ENCODE results near the gene TPRX2. TPM values are rescaled to one million over a fixed set of nuclear protein-coding genes. Genes with fewer than 3 reads are reported as not detected.
"Not testable (repeated sequence)": the region's sequence is repeated elsewhere in the genome, so short reads cannot be mapped to it uniquely, and the experiment has no call there.

Gene TPRX2, protein sequence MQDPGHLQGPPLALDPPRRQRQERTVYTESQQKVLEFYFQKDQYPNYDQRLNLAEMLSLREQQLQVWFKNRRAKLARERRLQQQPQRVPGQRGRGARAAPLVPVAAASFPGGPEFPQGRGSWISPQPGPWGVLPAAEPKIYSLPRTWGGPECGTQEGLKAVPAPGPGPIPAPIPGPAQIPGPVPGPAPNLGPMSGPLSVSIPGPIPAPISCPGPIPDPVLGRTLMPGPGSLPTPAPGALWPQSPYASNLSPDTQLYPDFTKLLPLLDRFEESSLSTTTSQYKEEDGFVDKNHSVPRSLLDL
- total RNA-seq (not detected), polyA plus RNA-seq (ENCODE audit: insufficient read depth in 1 of 8, insufficient read length in 8 of 8, low replicate concordance in 1 of 8) (not detected)
- long read RNA-seq, donor 1, result 0 reads
- long read RNA-seq, donor 2, result 0 reads
- long read RNA-seq, donor 3, result 0 reads
- long read RNA-seq, donor 4, result 0 reads
- long read RNA-seq, donor 5, result 0 reads
- long read RNA-seq, donor 6, result 0 reads
- long read RNA-seq, donor 7, result 0 reads
- long read RNA-seq, donor 8, result 0 reads
- long read RNA-seq, donor 9, result 0 reads
- long read RNA-seq, donor 10, result 0 reads
- long read RNA-seq, donor 11, result 0 reads

DNA sequence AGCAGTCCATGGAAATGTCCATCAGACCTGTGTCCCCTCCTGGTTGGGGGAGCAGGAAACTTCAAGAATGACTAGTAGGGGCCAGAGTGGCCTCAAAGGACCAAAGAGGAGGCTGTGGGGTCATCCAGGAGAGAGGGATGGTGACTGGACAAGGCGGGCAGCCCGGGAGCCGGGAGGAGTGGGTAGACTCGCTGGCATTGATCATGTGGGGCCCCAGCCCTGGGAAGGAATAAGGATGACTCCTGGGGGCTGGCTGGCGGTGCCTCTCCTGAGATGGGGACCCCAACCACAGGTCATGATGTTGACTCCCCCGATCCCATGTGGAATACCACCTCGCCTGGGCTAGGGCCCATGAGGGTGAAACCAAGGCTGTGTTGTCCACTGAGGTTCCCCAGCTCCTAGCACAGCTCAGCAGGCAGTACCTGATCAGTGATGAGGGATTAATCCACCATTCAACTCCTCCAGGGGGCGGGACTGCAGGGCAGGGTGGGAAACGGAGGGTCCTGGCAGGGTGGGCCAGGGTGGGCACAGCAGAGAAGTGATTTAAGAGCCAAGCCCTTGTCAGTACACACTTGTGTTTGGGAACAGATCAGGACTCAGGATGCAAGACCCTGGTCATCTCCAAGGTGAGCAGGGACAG is at the start of gene TPRX2:
TSS of gene TPRX2 (plus strand) at position 590 of the 640 bp plus-strand sequence. CDS start at position 602, 12 bp downstream.
- DNase-seq; H3K4me3 ChIP-seq (ENCODE audit: low read length); H3K27me3 ChIP-seq (ENCODE audit: control insufficient read depth, insufficient read depth, low read length); H3K4me1 ChIP-seq (ENCODE audit: control insufficient read depth, insufficient read depth, low read length); H3K27ac ChIP-seq (ENCODE audit: low read length); H3K36me3 ChIP-seq (ENCODE audit: control insufficient read depth, insufficient read depth, low read length); H3K9me3 ChIP-seq (replicated peaks; ENCODE audit: control insufficient read depth, low read depth, low read length): not testable (repeated sequence)
- WGBS (ENCODE audit: insufficient coverage), result 95% methylated on average over 7 of the region's 9 CpGs

DNA sequence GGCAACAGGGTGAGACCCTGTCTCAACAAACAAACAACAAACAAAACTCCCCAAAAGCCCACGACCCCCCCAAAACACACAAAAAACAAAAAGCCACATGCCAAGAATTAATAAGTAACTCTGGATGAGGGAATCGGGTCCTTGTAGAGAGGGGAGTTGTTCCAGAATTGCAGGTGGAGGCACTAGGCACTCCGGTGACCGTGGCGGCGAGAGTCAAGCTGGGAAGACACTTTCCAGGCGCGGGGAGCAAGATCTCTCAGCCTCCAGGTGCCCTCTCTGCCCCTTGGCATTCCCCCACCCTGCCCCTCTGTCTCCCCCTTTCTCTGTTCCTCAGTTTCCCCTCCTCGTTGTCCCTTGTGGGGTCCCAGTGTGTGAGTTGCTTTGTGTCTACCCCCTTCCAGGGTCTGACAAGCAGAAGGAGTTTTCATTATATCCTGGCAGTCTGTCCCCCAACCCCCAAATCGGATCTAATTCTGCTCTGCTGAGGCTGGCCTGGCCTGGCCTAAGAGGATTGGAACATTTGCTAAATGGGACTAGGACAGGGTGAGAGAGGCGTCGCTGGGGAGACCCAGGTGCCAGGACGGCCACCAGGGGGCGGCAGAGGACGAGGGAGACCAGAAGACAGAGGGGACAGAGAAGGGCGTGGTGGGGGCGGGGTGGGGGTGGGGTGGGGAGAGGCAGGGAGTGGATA is 45.6 kb upstream of the TPRX2 start:
- Histone ChIP-seq H3K27ac (ENCODE audit: low read length) (no peak overlapping the region), H3K9me3 (replicated peaks; ENCODE audit: control insufficient read depth, low read depth, low read length) (no peaks in the 10 kb centered on the region), H3K27me3 (ENCODE audit: control insufficient read depth, insufficient read depth, low read length) (peaks cover 3% of the 10 kb centered on the region), H3K4me1 (ENCODE audit: control insufficient read depth, insufficient read depth, low read length) (no peaks in the 10 kb centered on the region), H3K36me3 (ENCODE audit: control insufficient read depth, insufficient read depth, low read length) (no peaks in the 10 kb centered on the region), H3K4me3 (ENCODE audit: low read length) (no peak overlapping the region)
- peak; percentile 66 for DNase-seq
- WGBS (ENCODE audit: insufficient coverage), result 64% methylated on average over 8 of the region's 17 CpGs

DNA sequence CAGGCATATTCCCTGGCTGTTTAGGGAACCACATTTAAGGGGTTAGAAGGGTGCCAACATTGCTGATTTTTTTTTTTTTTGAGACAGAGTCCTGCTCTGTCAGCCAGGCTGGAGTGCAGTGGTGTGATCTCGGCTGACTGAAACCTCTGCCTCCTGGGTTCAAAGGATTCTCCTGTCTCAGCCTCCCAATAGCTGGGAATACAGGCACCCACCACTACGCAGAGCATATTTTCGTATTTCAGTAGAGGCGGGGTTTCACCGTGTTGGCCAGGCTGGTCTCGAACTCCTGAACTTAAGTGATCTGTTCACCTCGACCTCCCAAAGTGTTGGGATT is 45.1 kb upstream of the TPRX2 start:
- no peak overlapping the region for H3K4me3 ChIP-seq (ENCODE audit: low read length)
- no peaks in the 10 kb centered on the region for H3K36me3 ChIP-seq (ENCODE audit: control insufficient read depth, insufficient read depth, low read length)
- WGBS (ENCODE audit: insufficient coverage), result 57% methylated on average over 3 of the region's 7 CpGs
- no peak overlapping the region for H3K27ac ChIP-seq (ENCODE audit: low read length)
- H3K27me3 ChIP-seq (ENCODE audit: control insufficient read depth, insufficient read depth, low read length), result peaks cover 3% of the 10 kb centered on the region
- H3K9me3 ChIP-seq (replicated peaks; ENCODE audit: control insufficient read depth, low read depth, low read length), result no peaks in the 10 kb centered on the region
- no peaks in the 10 kb centered on the region for H3K4me1 ChIP-seq (ENCODE audit: control insufficient read depth, insufficient read depth, low read length)
- DNase-seq, result no peak

DNA sequence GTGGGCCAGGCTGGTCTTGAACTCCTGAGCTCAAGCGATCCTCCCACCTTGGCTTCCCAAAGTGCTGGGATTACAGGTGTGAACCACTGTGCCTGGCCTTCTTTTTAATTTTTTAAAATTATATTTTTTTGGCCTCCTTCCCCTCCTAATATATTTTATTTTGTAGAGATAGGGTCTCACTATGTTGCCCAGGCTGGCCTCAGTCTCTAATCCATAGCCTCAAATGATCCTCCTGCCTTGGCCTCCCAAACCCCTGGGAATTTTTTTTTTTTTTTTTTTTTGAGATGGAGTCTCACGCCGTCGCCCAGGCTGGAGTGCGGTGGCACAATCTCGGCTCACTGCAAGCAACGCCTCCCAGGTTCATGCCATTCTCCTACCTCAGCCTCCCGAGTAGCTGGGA is 42.8 kb upstream of the TPRX2 start:
- not testable (repeated sequence) for H3K4me3 ChIP-seq (ENCODE audit: low read length); H3K27ac ChIP-seq (ENCODE audit: low read length); DNase-seq; H3K9me3 ChIP-seq (replicated peaks; ENCODE audit: control insufficient read depth, low read depth, low read length); H3K4me1 ChIP-seq (ENCODE audit: control insufficient read depth, insufficient read depth, low read length); H3K27me3 ChIP-seq (ENCODE audit: control insufficient read depth, insufficient read depth, low read length); H3K36me3 ChIP-seq (ENCODE audit: control insufficient read depth, insufficient read depth, low read length)
- WGBS (ENCODE audit: insufficient coverage), result no CpG with 5 or more reads among the region's 8 CpGs

GRCh38 chr19:47818221-47818620 is 40.8 kb upstream of the TPRX2 start:
- not testable (repeated sequence) for DNase-seq; H3K4me3 ChIP-seq (ENCODE audit: low read length); H3K36me3 ChIP-seq (ENCODE audit: control insufficient read depth, insufficient read depth, low read length); H3K9me3 ChIP-seq (replicated peaks; ENCODE audit: control insufficient read depth, low read depth, low read length); H3K4me1 ChIP-seq (ENCODE audit: control insufficient read depth, insufficient read depth, low read length); H3K27me3 ChIP-seq (ENCODE audit: control insufficient read depth, insufficient read depth, low read length); H3K27ac ChIP-seq (ENCODE audit: low read length)
- no CpG with 5 or more reads among the region's 1 CpG for WGBS (ENCODE audit: insufficient coverage)

DNA sequence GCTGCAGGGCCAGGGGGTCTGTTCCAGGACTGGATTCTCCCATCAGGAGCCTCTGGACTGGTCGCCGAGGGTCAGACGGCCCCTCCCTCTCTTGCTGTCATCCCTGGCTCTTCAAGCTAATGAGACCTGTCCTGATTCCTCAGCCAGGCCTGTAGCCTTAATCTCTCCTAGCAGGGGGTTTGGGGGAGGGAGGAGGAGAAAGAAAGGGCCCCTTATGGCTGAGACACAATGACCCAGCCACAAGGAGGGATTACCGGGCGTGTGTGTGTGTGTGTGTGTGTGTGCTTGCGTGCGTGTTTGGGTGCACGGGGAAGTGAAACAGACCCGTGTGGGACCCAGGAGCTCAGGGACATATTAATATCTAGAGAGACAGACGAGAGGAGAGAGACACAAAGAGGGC is 39.2 kb upstream of the TPRX2 start:
- no peak overlapping the region for H3K4me3 ChIP-seq (ENCODE audit: low read length)
- WGBS (ENCODE audit: insufficient coverage), result 0% methylated on average over 7 of the region's 10 CpGs
- H3K9me3 ChIP-seq (replicated peaks; ENCODE audit: control insufficient read depth, low read depth, low read length), result no peaks in the 10 kb centered on the region
- H3K27me3 ChIP-seq (ENCODE audit: control insufficient read depth, insufficient read depth, low read length), result peaks cover 10% of the 10 kb centered on the region
- H3K36me3 ChIP-seq (ENCODE audit: control insufficient read depth, insufficient read depth, low read length), result no peaks in the 10 kb centered on the region
- no peak overlapping the region for H3K27ac ChIP-seq (ENCODE audit: low read length)
- no peak for DNase-seq
- peaks cover 3% of the 10 kb centered on the region for H3K4me1 ChIP-seq (ENCODE audit: control insufficient read depth, insufficient read depth, low read length)

DNA sequence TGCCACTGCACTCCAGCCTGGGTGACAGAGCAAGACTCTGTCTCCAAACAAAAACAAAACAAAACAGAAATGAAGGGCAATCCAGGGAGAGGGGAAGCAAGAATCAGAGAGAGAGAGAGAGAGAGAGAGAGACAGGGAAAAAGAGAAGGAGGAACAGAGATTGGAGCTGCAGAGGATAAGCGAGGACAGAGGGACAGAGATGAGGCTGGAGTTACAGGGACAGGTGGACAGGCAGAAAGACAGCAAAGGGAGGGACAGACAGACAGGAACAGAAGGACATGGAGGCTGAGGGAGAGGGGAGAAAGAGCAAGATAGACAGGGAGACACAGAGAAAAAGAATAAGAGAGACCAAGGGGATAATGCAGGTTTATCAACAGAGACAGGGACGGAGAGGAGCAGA is 38.6 kb upstream of the TPRX2 start:
- Histone ChIP-seq H3K27ac (ENCODE audit: low read length) (no peak overlapping the region), H3K4me3 (ENCODE audit: low read length) (no peak overlapping the region), H3K36me3 (ENCODE audit: control insufficient read depth, insufficient read depth, low read length) (no peaks in the 10 kb centered on the region), H3K4me1 (ENCODE audit: control insufficient read depth, insufficient read depth, low read length) (peaks cover 3% of the 10 kb centered on the region), H3K9me3 (replicated peaks; ENCODE audit: control insufficient read depth, low read depth, low read length) (no peaks in the 10 kb centered on the region), H3K27me3 (ENCODE audit: control insufficient read depth, insufficient read depth, low read length) (peaks cover 10% of the 10 kb centered on the region)
- no peak for DNase-seq
- WGBS (ENCODE audit: insufficient coverage), result 39% methylated on average over 2 of the region's 2 CpGs

- Histone ChIP-seq H3K36me3 (ENCODE audit: control insufficient read depth, insufficient read depth, low read length) (no peaks in the 10 kb centered on the region), H3K4me3 (ENCODE audit: low read length) (no peak within 1 kb of the TSS), H3K4me1 (ENCODE audit: control insufficient read depth, insufficient read depth, low read length) (peaks cover 3% of the 10 kb centered on the region), H3K27ac (ENCODE audit: low read length) (no peak within 1 kb of the TSS), H3K9me3 (replicated peaks; ENCODE audit: control insufficient read depth, low read depth, low read length) (no peaks in the 10 kb centered on the region), H3K27me3 (ENCODE audit: control insufficient read depth, insufficient read depth, low read length) (peaks cover 10% of the 10 kb centered on the region)
- no peak for DNase-seq
- WGBS (ENCODE audit: insufficient coverage), result 30% methylated on average over 2 of the region's 15 CpGs
These were observed 37.5 kb upstream of the TPRX2 start, which contains the start of gene CRX for GRCh38 chr19:47821460-47822020. CRX (plus strand) TSS chr19:47821937; CDS start chr19:47834444, 12,507 bp downstream.

- DNase-seq, result no peak
- peaks cover 3% of the 10 kb centered on the region for H3K9me3 ChIP-seq (replicated peaks; ENCODE audit: control insufficient read depth, low read depth, low read length)
- no peak overlapping the region for H3K27ac ChIP-seq (ENCODE audit: low read length)
- no CpG with 5 or more reads among the region's 6 CpGs for WGBS (ENCODE audit: insufficient coverage)
- H3K4me3 ChIP-seq (ENCODE audit: low read length), result no peak overlapping the region
- no peaks in the 10 kb centered on the region for H3K36me3 ChIP-seq (ENCODE audit: control insufficient read depth, insufficient read depth, low read length)
- H3K4me1 ChIP-seq (ENCODE audit: control insufficient read depth, insufficient read depth, low read length), result peaks cover 3% of the 10 kb centered on the region
- H3K27me3 ChIP-seq (ENCODE audit: control insufficient read depth, insufficient read depth, low read length), result peaks cover 7% of the 10 kb centered on the region
These were observed 34.6 kb upstream of the TPRX2 start for GRCh38 chr19:47824396-47824795.

DNA sequence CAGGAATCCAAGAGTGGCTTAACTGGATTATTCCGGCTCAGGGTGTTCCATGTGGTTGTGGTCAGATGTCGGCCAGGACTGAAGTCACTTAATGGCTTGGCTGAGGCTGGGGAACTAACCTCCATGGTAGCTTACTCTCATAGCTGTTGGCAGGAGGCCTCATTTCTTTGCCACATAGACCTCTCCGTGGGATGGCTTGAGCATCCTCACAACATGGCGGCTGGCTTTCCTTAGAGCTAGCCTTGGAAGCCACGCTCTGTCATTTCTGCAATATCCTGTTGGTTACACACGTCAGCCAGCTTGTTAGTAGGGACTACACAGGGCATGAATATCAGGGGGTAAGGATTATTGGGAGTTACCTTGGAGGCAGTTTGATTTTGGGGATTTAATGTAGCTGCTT is 32.2 kb upstream of the TPRX2 start:
- Histone ChIP-seq H3K4me1 (ENCODE audit: control insufficient read depth, insufficient read depth, low read length) (no peaks in the 10 kb centered on the region), H3K9me3 (replicated peaks; ENCODE audit: control insufficient read depth, low read depth, low read length) (peaks cover 3% of the 10 kb centered on the region), H3K36me3 (ENCODE audit: control insufficient read depth, insufficient read depth, low read length) (no peaks in the 10 kb centered on the region), H3K27me3 (ENCODE audit: control insufficient read depth, insufficient read depth, low read length) (no peaks in the 10 kb centered on the region), H3K4me3 (ENCODE audit: low read length) (no peak overlapping the region), H3K27ac (ENCODE audit: low read length) (no peak overlapping the region)
- DNase-seq, result no peak
- WGBS (ENCODE audit: insufficient coverage), result 93% methylated on average over 4 of the region's 6 CpGs

Measured in muscle of leg (tissue), 16 donors.